D721Med (cell line): ENCODE results near the gene CA10.

Experiments
- DNase-seq: peaks from one replicate; pipeline ENCODE4 v3.0.0; 2011; ENCODE audit warnings: low spot score; ENCODE audit not compliant: insufficient read length
- FAIRE-seq: peaks from 2 replicates; lab custom pipeline; 2011; peaks lifted over from hg19 to GRCh38; lab: Jason Lieb, UNC
- CTCF ChIP-seq: IDR thresholded peaks from 2 replicates; pipeline ENCODE4 v1.5.1; 2012; ENCODE audit warnings: mild to moderate bottlenecking, control low read depth; ENCODE audit not compliant: insufficient read depth; ENCODE audit errors: missing control alignments

CA10 gene

DNA sequence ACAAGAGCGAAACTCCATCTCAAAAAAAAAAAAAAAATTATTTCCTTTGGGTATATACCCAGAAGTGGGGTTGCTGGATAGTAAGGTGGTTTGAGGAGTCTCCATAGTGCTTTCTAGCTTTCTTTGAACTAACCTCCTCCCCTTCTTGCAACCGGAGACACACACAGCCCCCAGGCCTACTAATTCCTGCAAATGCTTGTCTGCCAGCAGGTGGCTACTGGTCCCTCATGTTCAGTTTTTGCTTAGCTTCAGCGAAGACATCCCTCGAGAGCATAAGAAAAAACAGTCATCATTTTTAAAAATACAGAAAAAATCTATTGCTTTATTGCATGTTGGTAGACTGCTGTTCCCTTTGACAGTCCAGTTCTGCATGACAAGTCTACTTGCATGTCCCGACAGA, 459.2 kb downstream of the CA10 start:
- FAIRE-seq (no peak), DNase-seq (no peak)

GRCh38 chr17:51692917-51693316, 465.6 kb downstream of the CA10 start:
- no peak for TF ChIP-seq CTCF
- no peak for DNase-seq
- no peak for FAIRE-seq

More for the DNA sequence above, 459.2 kb downstream of the CA10 start:
- no peak for TF ChIP-seq CTCF

- no peak for FAIRE-seq
These were observed 470.6 kb downstream of the CA10 start for GRCh38 chr17:51687887-51688286.

DNA sequence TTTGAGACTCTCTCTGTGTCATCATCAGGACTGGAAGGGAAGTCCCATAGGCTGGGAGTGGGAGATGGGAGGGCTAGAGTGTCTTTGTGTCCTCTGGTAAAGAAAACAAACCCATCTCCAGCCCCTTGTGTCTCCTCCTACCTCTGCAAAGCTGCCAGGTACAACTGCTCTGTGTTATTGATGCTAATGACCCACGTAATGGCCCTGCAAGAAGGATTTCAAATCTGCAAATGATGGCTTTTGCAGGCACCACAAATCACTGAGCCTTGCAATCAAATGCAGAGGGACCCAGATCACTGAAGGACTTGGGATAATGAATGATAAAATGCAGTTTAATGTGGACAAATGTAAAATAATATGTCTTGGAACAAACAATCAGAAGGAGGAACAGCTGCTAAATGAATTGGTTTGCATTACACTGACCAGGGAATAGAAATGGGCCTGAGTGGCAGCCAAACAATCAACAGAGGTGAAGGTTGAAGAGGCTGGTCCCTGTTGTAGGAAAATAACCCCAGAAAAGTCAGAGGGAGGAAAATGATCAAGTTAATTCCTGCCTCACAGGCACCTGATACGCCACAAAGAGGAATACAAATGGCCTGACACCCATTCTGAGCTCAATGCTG, 473.1 kb downstream of the CA10 start:
- DNase-seq (no peak), FAIRE-seq (no peak)
- no peak for TF ChIP-seq CTCF

More at GRCh38 chr17:51687887-51688286, 470.6 kb downstream of the CA10 start:
- TF ChIP-seq CTCF = no peak
- no peak for DNase-seq

GRCh38 chr17:51684214-51684613, 474.3 kb downstream of the CA10 start:
- FAIRE-seq = no peak
- DNase-seq = no peak
- TF ChIP-seq CTCF = no peak

GRCh38 chr17:51683291-51683690, 475.2 kb downstream of the CA10 start:
- DNase-seq = no peak
- no peak for TF ChIP-seq CTCF
- FAIRE-seq = no peak

DNA sequence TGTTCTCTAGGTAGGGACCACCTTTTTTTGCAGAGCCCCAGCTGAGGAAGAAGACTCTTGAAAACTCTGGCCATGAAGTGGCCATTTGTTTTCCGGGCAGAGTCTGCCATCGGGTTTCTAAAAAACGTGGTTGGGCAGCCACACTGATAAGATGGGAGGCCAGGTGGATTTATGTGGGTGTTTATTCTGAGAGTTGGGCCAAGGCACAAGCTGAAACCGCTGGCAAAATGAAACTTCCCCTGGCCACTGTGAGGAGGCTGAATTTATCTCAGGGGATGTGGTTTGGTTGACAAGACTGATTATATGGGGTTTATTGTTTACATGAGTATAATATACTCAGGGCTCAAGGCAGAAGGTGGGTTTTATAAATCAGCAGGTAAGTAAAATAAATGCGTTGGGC, 476.4 kb downstream of the CA10 start:
- no peak for DNase-seq
- FAIRE-seq = no peak
- no peak for TF ChIP-seq CTCF
